ENCODE results near the gene SMARCB1.

The SMARCB1 gene

GRCh38 chr22:23844739-23845202 is 58.0 kb downstream of the SMARCB1 start:
- Histone ChIP-seq H2AFZ (ENCODE audit: low read depth, low read length, severe bottlenecking) (no peak overlapping the region), H3K27ac (ENCODE audit: low read depth, low read length) (peak overlapping the region; percentile 80; the same call in 1 of the 2 replicates), H3K36me3 (ENCODE audit: low read length) (no peaks in the 10 kb centered on the region), H3K4me2 (ENCODE audit: low read depth, low read length, poor library complexity, severe bottlenecking) (peak overlapping the region; percentile 58), H3K9me3 (ENCODE audit: insufficient read depth, low read length) (no peaks in the 10 kb centered on the region), H3K9ac (ENCODE audit: low read length) (no peak overlapping the region), H3K27me3 (ENCODE audit: low read length) (no peaks in the 10 kb centered on the region), H3K4me3 (ENCODE audit: insufficient read depth, low read length, poor library complexity, severe bottlenecking) (no peak overlapping the region), H3K79me2 (ENCODE audit: insufficient read depth, low read length) (no peaks in the 10 kb centered on the region), H3F3A (ENCODE audit: insufficient read depth) (peaks cover 6% of the 10 kb centered on the region; the same call in 1 of the 2 replicates), H4K20me1 (ENCODE audit: low read depth, low read length) (no peaks in the 10 kb centered on the region), H3K9me2 (replicated peaks; ENCODE audit: insufficient read depth, low read length) (no peaks in the 10 kb centered on the region)
- TF ChIP-seq EZH2phosphoT487 (conservative IDR thresholded peaks at IDR 0.05; ENCODE audit: low read length): no peak
- TF ChIP-seq CTCF (IDR thresholded peaks at IDR 0.05; ENCODE audit: insufficient read depth, low read length, poor library complexity, severe bottlenecking): no peak

GRCh38 chr22:23845265-23846080 is 58.7 kb downstream of the SMARCB1 start:
- Histone ChIP-seq H3F3A (ENCODE audit: insufficient read depth) (peaks cover 6% of the 10 kb centered on the region; the same call in 1 of the 2 replicates), H3K9ac (ENCODE audit: low read length) (no peak overlapping the region), H3K9me3 (ENCODE audit: insufficient read depth, low read length) (no peaks in the 10 kb centered on the region), H3K36me3 (ENCODE audit: low read length) (no peaks in the 10 kb centered on the region), H3K27me3 (ENCODE audit: low read length) (no peaks in the 10 kb centered on the region), H2AFZ (ENCODE audit: low read depth, low read length, severe bottlenecking) (no peak overlapping the region), H3K79me2 (ENCODE audit: insufficient read depth, low read length) (no peaks in the 10 kb centered on the region), H3K4me2 (ENCODE audit: low read depth, low read length, poor library complexity, severe bottlenecking) (no peak overlapping the region), H4K20me1 (ENCODE audit: low read depth, low read length) (no peaks in the 10 kb centered on the region), H3K9me2 (replicated peaks; ENCODE audit: insufficient read depth, low read length) (no peaks in the 10 kb centered on the region), H3K27ac (ENCODE audit: low read depth, low read length) (no peak overlapping the region), H3K4me3 (ENCODE audit: insufficient read depth, low read length, poor library complexity, severe bottlenecking) (no peak overlapping the region)
- TF ChIP-seq EZH2phosphoT487 (conservative IDR thresholded peaks at IDR 0.05; ENCODE audit: low read length) (no peak), CTCF (IDR thresholded peaks at IDR 0.05; ENCODE audit: insufficient read depth, low read length, poor library complexity, severe bottlenecking) (no peak)

GRCh38 chr22:23846081-23846469 is 59.3 kb downstream of the SMARCB1 start:
- no peak overlapping the region for H3K4me2 ChIP-seq (ENCODE audit: low read depth, low read length, poor library complexity, severe bottlenecking)

More at GRCh38 chr22:23846081-23846469, 59.3 kb downstream of the SMARCB1 start:
- no peaks in the 10 kb centered on the region for H3K79me2 ChIP-seq (ENCODE audit: insufficient read depth, low read length)
- TF ChIP-seq EZH2phosphoT487 (conservative IDR thresholded peaks at IDR 0.05; ENCODE audit: low read length) (no peak), CTCF (IDR thresholded peaks at IDR 0.05; ENCODE audit: insufficient read depth, low read length, poor library complexity, severe bottlenecking) (no peak)
- H3K27ac ChIP-seq (ENCODE audit: low read depth, low read length): no peak overlapping the region
- H3K27me3 ChIP-seq (ENCODE audit: low read length): no peaks in the 10 kb centered on the region
- no peak overlapping the region for H2AFZ ChIP-seq (ENCODE audit: low read depth, low read length, severe bottlenecking)
- peaks cover 6% of the 10 kb centered on the region; the same call in 1 of the 2 replicates for H3F3A ChIP-seq (ENCODE audit: insufficient read depth)
- H3K36me3 ChIP-seq (ENCODE audit: low read length): no peaks in the 10 kb centered on the region
- no peak overlapping the region for H3K9ac ChIP-seq (ENCODE audit: low read length)
- H3K4me3 ChIP-seq (ENCODE audit: insufficient read depth, low read length, poor library complexity, severe bottlenecking): no peak overlapping the region
- no peaks in the 10 kb centered on the region for H3K9me2 ChIP-seq (replicated peaks; ENCODE audit: insufficient read depth, low read length)
- no peaks in the 10 kb centered on the region for H4K20me1 ChIP-seq (ENCODE audit: low read depth, low read length)
- H3K9me3 ChIP-seq (ENCODE audit: insufficient read depth, low read length): no peaks in the 10 kb centered on the region

Measured in SU-DHL-6 (cell line).